ENCODE measurements around the gene TAGLN2.

- no peak for TF ChIP-seq POLR2A (IDR thresholded peaks at IDR 0.05)
- TF ChIP-seq, protein P1, sequence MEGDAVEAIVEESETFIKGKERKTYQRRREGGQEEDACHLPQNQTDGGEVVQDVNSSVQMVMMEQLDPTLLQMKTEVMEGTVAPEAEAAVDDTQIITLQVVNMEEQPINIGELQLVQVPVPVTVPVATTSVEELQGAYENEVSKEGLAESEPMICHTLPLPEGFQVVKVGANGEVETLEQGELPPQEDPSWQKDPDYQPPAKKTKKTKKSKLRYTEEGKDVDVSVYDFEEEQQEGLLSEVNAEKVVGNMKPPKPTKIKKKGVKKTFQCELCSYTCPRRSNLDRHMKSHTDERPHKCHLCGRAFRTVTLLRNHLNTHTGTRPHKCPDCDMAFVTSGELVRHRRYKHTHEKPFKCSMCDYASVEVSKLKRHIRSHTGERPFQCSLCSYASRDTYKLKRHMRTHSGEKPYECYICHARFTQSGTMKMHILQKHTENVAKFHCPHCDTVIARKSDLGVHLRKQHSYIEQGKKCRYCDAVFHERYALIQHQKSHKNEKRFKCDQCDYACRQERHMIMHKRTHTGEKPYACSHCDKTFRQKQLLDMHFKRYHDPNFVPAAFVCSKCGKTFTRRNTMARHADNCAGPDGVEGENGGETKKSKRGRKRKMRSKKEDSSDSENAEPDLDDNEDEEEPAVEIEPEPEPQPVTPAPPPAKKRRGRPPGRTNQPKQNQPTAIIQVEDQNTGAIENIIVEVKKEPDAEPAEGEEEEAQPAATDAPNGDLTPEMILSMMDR (IDR thresholded peaks at IDR 0.05): no peak
Observed at GRCh38 chr1:159879977-159880376, 45.3 kb downstream of the TAGLN2 start.
